HG02852 (cell line): ENCODE results near the gene ZBTB46.
"Not testable (repeated sequence)": the region's sequence is repeated elsewhere in the genome, so short reads cannot be mapped to it uniquely, and the experiment has no call there.

Source experiments
- ATAC-seq: cut with Tn5 transposase; IDR thresholded peaks from one replicate; pipeline ENCODE4 v1.9.1; 2021; ENCODE audit warnings: mild to moderate bottlenecking, moderate library complexity; ENCODE audit not compliant: unreplicated experiment

ZBTB46 gene

GRCh38 chr20:63819224-63819921 lies 11.7 kb downstream of the ZBTB46 start:
- ATAC-seq, result no peak

- no peak for ATAC-seq
Observed at GRCh38 chr20:63815615-63816253, 15.3 kb downstream of the ZBTB46 start.

- ATAC-seq, result no peak
Observed at GRCh38 chr20:63814891-63815614, 16.0 kb downstream of the ZBTB46 start.

- no peak for ATAC-seq
Observed at GRCh38 chr20:63811491-63811875, 19.6 kb downstream of the ZBTB46 start.

GRCh38 chr20:63810730-63811490 lies 20.2 kb downstream of the ZBTB46 start:
- no peak for ATAC-seq

- ATAC-seq, result no peak
Observed at GRCh38 chr20:63809856-63810255, 21.2 kb downstream of the ZBTB46 start.

GRCh38 chr20:63808964-63809674 lies 21.9 kb downstream of the ZBTB46 start:
- no peak for ATAC-seq

GRCh38 chr20:63808145-63808724 lies 22.8 kb downstream of the ZBTB46 start:
- ATAC-seq, result no peak

GRCh38 chr20:63807654-63808053 lies 23.4 kb downstream of the ZBTB46 start:
- no peak for ATAC-seq

GRCh38 chr20:63804308-63804636 lies 26.8 kb downstream of the ZBTB46 start:
- ATAC-seq, result no peak

- no peak for ATAC-seq
Observed at GRCh38 chr20:63802469-63803240, 28.4 kb downstream of the ZBTB46 start.

GRCh38 chr20:63801174-63801573 lies 29.9 kb downstream of the ZBTB46 start:
- ATAC-seq, result not testable (repeated sequence)

- not testable (repeated sequence) for ATAC-seq
Observed at GRCh38 chr20:63800411-63800810, 30.7 kb downstream of the ZBTB46 start.

- ATAC-seq, result not testable (repeated sequence)
Observed at GRCh38 chr20:63799127-63799526, 31.9 kb downstream of the ZBTB46 start.

- ATAC-seq, result not testable (repeated sequence)
Observed at GRCh38 chr20:63797175-63797574, 33.9 kb downstream of the ZBTB46 start.

GRCh38 chr20:63795178-63795830 lies 35.8 kb downstream of the ZBTB46 start:
- ATAC-seq, result no peak

- no peak for ATAC-seq
Observed at GRCh38 chr20:63794614-63795013, 36.5 kb downstream of the ZBTB46 start.

- ATAC-seq, result no peak
Observed at GRCh38 chr20:63792866-63793265, 38.2 kb downstream of the ZBTB46 start.

- no peak for ATAC-seq
Observed at GRCh38 chr20:63791497-63792156, 39.4 kb downstream of the ZBTB46 start.
